SK-N-SH (cell line): ENCODE data around the gene PLEKHF1. TPM values are rescaled to one million over a fixed set of nuclear protein-coding genes. Genes with fewer than 3 reads are reported as not detected.

Source experiments
- CTCF ChIA-PET: fragments of 300-600, 350-600 bp; formaldehyde crosslinking; extraction: SDS; loops from one replicate; lab custom pipeline; 2021; lab: Yijun Ruan, JAX
- POLR2A ChIA-PET: fragments of 350-600 bp; sonication (Branson Sonifier 250); formaldehyde crosslinking; extraction: SDS; loops from one replicate; lab custom pipeline; 2020; ENCODE audit warnings: antibody characterized with exemption, inconsistent platforms; lab: Yijun Ruan, JAX
- DNase-seq: peaks from one replicate; pipeline ENCODE4 v3.0.0; 2012
- H2AFZ ChIP-seq: fragments of 200-600 bp; sonication (generic); 2 replicates; pipeline ENCODE4 v1.8.1; 2016; ENCODE audit warnings: antibody characterized with exemption, mild to moderate bottlenecking, low read depth
- H3F3A ChIP-seq: fragments of 200-600 bp; sonication (generic); replicated peaks from 2 replicates; pipeline ENCODE3; 2016; ENCODE audit warnings: antibody characterized with exemption, mild to moderate bottlenecking; ENCODE audit not compliant: insufficient read depth
- H3K27ac ChIP-seq, 2 experiments: fragments of 200-500 bp in 1 of 2; fragments of 200-600 bp in 1 of 2; sonication (Bioruptor generic) in 1 of 2; sonication (generic), shearing (Covaris generic) in 1 of 2; 2 replicates each; pipeline versions ENCODE4 v1.5.1 to v1.6.1; 2014 to 2016; ENCODE audit warnings: low read depth in 2 of 2, inconsistent platforms in 1 of 2, low read length in 1 of 2, mild to moderate bottlenecking in 1 of 2, mixed read lengths in 1 of 2
- H3K27me3 ChIP-seq: fragments of 200-600 bp; sonication (generic), shearing (Covaris generic); 2 replicates; pipeline ENCODE4 v1.6.1; 2016; ENCODE audit warnings: mixed run types; ENCODE audit not compliant: insufficient read depth
- H3K36me3 ChIP-seq, 2 experiments: fragments of 200-500 bp in 1 of 2; fragments of 200-600 bp in 1 of 2; sonication (Bioruptor generic) in 1 of 2; sonication (generic) in 1 of 2; replicated peaks in 1 of 2; 2 replicates each; pipeline versions ENCODE3 to v1.5.1; 2014 to 2016; ENCODE audit warnings: low read length in 1 of 2, mild to moderate bottlenecking in 1 of 2; ENCODE audit not compliant: insufficient read depth in 2 of 2, control insufficient read depth in 1 of 2
- H3K4me1 ChIP-seq, 2 experiments: fragments of 200-500 bp in 1 of 2; fragments of 200-600 bp in 1 of 2; sonication (Bioruptor generic) in 1 of 2; sonication (generic), shearing (Covaris generic) in 1 of 2; 2 replicates each; pipeline versions ENCODE4 v1.5.1 to v1.6.1; 2014 to 2016; ENCODE audit warnings: low read depth in 1 of 2, low read length in 1 of 2, mixed run types in 1 of 2; ENCODE audit not compliant: insufficient read depth in 2 of 2, control insufficient read depth in 1 of 2
- H3K4me2 ChIP-seq: fragments of 200-600 bp; sonication (generic), shearing (Covaris generic); 2 replicates; pipeline ENCODE4 v1.6.1; 2017; ENCODE audit warnings: mixed run types
- H3K4me3 ChIP-seq, 2 experiments: fragments of 200-500 bp in 1 of 2; fragments of 200-600 bp in 1 of 2; sonication (Bioruptor generic) in 1 of 2; sonication (generic), shearing (Covaris generic) in 1 of 2; 2 replicates each; pipeline versions ENCODE4 v1.5.1 to v1.8.1; 2014 to 2016; ENCODE audit warnings: low read depth in 2 of 2, inconsistent platforms in 1 of 2, low read length in 1 of 2, mild to moderate bottlenecking in 1 of 2, mixed read lengths in 1 of 2, moderate library complexity in 1 of 2
- H3K79me2 ChIP-seq: fragments of 200-600 bp; sonication (generic); 2 replicates; pipeline ENCODE4 v1.8.1; 2017; ENCODE audit warnings: mild to moderate bottlenecking; ENCODE audit not compliant: insufficient read depth
- H3K9ac ChIP-seq: fragments of 200-600 bp; sonication (generic); 2 replicates; pipeline ENCODE4 v1.6.1; 2017; ENCODE audit warnings: mixed run types
- H3K9me2 ChIP-seq: fragments of 200-600 bp; sonication (generic); 2 replicates; pipeline ENCODE4 v1.6.1; 2017; ENCODE audit warnings: mixed run types
- H3K9me3 ChIP-seq: fragments of 200-600 bp; sonication (generic); 2 replicates; pipeline ENCODE4 v1.6.1; 2017; ENCODE audit warnings: mixed run types, mild to moderate bottlenecking, moderate library complexity
- H4K20me1 ChIP-seq: fragments of 200-600 bp; sonication (generic); 2 replicates; pipeline ENCODE4 v1.6.1; 2017; ENCODE audit warnings: mild to moderate bottlenecking, mixed run types; ENCODE audit not compliant: insufficient read depth
- CHD2 ChIP-seq: fragments of 150-350 bp; IDR thresholded peaks from 2 replicates; pipeline ENCODE4 v1.6.1; 2018; ENCODE audit warnings: low read length; ENCODE audit not compliant: partially characterized antibody
- ELF1 ChIP-seq: IDR thresholded peaks from 2 replicates; pipeline ENCODE4 v1.4.0; 2012
- EP300 ChIP-seq, 2 experiments: IDR thresholded peaks; 2 replicates each; pipeline versions ENCODE4 v1.4.0 to v1.6.1; 2012; ENCODE audit warnings: borderline replicate concordance in 1 of 2, low read depth in 1 of 2, low read length in 1 of 2
- FOXJ3 ChIP-seq: sonication (generic); formaldehyde crosslinking; IDR thresholded peaks from 2 replicates; pipeline ENCODE4 v1.5.1; 2020; ENCODE audit warnings: mild to moderate bottlenecking, missing genetic modification reagents
- FOXM1 ChIP-seq: IDR thresholded peaks from 2 replicates; pipeline ENCODE4 v1.4.0; 2012; ENCODE audit warnings: low read depth, mild to moderate bottlenecking
- GABPA ChIP-seq: IDR thresholded peaks from 2 replicates; pipeline ENCODE4 v1.4.0; 2012; ENCODE audit warnings: low read depth, mild to moderate bottlenecking
- GATA2 ChIP-seq: sonication (generic); formaldehyde crosslinking; IDR thresholded peaks from 2 replicates; pipeline ENCODE4 v1.5.0; 2020; ENCODE audit warnings: mild to moderate bottlenecking, missing genetic modification reagents
- MEF2A ChIP-seq: IDR thresholded peaks from 2 replicates; pipeline ENCODE4 v1.4.0; 2012; ENCODE audit warnings: low read depth, borderline replicate concordance
- MXI1 ChIP-seq: IDR thresholded peaks from 2 replicates; pipeline ENCODE4 v1.6.1; 2012; ENCODE audit warnings: mild to moderate bottlenecking, low read depth, low read length, improper control_type of control experiment
- NRF1 ChIP-seq: IDR thresholded peaks from 2 replicates; pipeline ENCODE4 v1.6.1; 2012; ENCODE audit warnings: low read depth, mild to moderate bottlenecking, low read length
- POLR2AphosphoS5 ChIP-seq: IDR thresholded peaks from 2 replicates; pipeline ENCODE4 v1.6.1; 2012; ENCODE audit warnings: low read depth, low read length
- RAD21 ChIP-seq: IDR thresholded peaks from 2 replicates; pipeline ENCODE4 v1.6.1; 2012; ENCODE audit warnings: mild to moderate bottlenecking, low read length
- RCOR1 ChIP-seq: fragments of 150-350 bp; IDR thresholded peaks from 2 replicates; pipeline ENCODE4 v1.6.1; 2017; ENCODE audit warnings: antibody characterized with exemption, low read length
- RXRA ChIP-seq: IDR thresholded peaks from 2 replicates; pipeline ENCODE4 v1.4.0; 2012; ENCODE audit warnings: low read depth, mild to moderate bottlenecking, borderline replicate concordance
- SMC3 ChIP-seq: IDR thresholded peaks from 2 replicates; pipeline ENCODE4 v1.6.1; 2012; ENCODE audit warnings: low read depth, low read length, improper control_type of control experiment
- TEAD4 ChIP-seq: IDR thresholded peaks from 2 replicates; pipeline ENCODE4 v1.4.0; 2012; ENCODE audit warnings: mild to moderate bottlenecking, borderline replicate concordance; ENCODE audit not compliant: insufficient read depth
- YY1 ChIP-seq: IDR thresholded peaks from 2 replicates; pipeline ENCODE4 v1.4.0; 2012; ENCODE audit warnings: low read depth, mild to moderate bottlenecking
- WGBS: methylation state at CpG from one replicate; pipeline ENCODE4 v1.1.6; 2017; ENCODE audit warnings: low lambda C conversion rate; 5-methylcytosine and 5-hydroxymethylcytosine counted together
- polyA plus RNA-seq, 3 experiments: library from polyadenylated mRNA; depleted of rRNA; stranded (reverse); fragments of >200 nt; gene quantifications; 2 replicates each; pipeline ENCODE4 v1.2.3, GENCODE V29; 2012
- TF ChIP-seq, protein P1 (sequence below): fragments of 200-600 bp; sonication (generic); IDR thresholded peaks from 2 replicates; pipeline ENCODE4 v1.6.1; 2017; ENCODE audit warnings: antibody characterized with exemption, mild to moderate bottlenecking, moderate library complexity
- TF ChIP-seq, protein P2 (sequence below): IDR thresholded peaks from 2 replicates; pipeline ENCODE4 v1.4.0; 2012; ENCODE audit warnings: low read depth, borderline replicate concordance
- TF ChIP-seq, protein P3 (sequence below): IDR thresholded peaks from 2 replicates; pipeline ENCODE4 v1.4.0; 2012; ENCODE audit warnings: low read depth

PLEKHF1 gene
- polyA plus RNA-seq, 1 of the 3 experiments (the other 2 are of a cell fraction), result 3.9 TPM

DNA sequence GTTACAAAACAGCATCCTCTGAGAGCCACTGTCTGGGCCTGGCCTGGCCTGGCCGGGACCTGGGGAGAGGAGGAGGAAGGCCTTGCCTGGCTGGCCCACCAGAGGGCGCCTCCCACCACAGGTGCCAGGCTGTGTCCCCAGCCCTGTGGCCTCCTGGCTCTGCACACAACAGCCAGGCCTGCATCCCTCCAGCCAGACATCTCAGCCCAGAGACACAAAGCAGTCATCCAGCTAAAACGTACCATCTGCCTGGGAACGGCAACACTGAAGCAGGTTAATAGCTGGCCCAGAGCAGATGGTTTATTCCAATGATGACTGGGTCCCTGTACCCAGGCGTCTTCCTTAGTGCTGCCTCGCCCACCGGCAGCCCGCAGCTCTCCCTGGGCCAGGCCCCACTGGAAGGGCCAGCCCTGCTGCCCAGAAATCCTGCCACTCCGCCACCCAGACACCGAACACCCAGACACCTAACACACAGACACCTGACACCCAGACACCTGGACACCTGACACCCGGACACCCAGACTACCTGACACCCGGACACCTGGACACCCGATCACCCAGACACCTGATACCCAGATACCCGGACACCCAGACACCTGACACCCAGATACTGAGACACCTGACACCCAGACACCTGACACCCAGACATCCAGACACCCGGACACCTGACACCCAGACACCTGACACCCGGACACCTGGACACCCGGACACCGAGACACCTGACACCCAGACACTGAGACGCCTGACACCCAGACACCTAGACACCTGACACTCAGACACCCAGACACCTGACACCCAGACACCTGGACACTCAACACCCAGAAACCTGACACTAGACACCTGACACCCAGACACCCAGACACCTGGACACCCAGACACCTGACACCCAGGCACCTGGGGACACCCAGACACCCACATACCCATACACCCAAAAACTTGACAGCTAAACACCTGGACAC lies 29.7 kb downstream of the PLEKHF1 start:
- 0 out of 2 replicates have a peak, but pooled peaks cover 2% of the 10 kb centered on the region for H4K20me1 ChIP-seq
- H3K9me2 ChIP-seq, result no peaks in the 10 kb centered on the region
- POLR2A ChIA-PET, result interaction anchor here (1.1 to 1.7 kb wide), 3 partner anchors 16 to 33 kb away, joined by 3 to 15 read pairs (median 3); partner anchors contain the start of gene C19orf12
- CTCF ChIA-PET, result interaction anchor here (0.6 to 3.1 kb wide), 31 partner anchors 9 to 272 kb away, joined by 3 to 104 read pairs (median 5); partner anchors contain the start of genes C19orf12 and PLEKHF1
- H3K9ac ChIP-seq, result no peak overlapping the region
- no peak overlapping the region for H2AFZ ChIP-seq
- H3F3A ChIP-seq, result peaks cover 2% of the 10 kb centered on the region
- H3K27me3 ChIP-seq, result no peaks in the 10 kb centered on the region
- no peak overlapping the region for H3K4me2 ChIP-seq
- no peaks in the 10 kb centered on the region for H3K36me3 ChIP-seq
- no peaks in the 10 kb centered on the region for H3K9me3 ChIP-seq
- WGBS, result 56% methylated on average over 14 of the region's 19 CpGs
- peaks cover 0 to 7% of the 10 kb centered on the region in 2 experiments; a peak in 1 of 4 replicates for H3K4me1 ChIP-seq
- TF ChIP-seq GATA2 (CRISPR knock-in tag), result no peak
- no peak for TF ChIP-seq FOXM1
- TF ChIP-seq EP300 (IDR thresholded peaks at IDR 0.05; ENCODE audit: borderline replicate concordance in 1 of 2, low read depth in 1 of 2, low read length in 1 of 2), result peak in 1 of 2 experiments; percentile 7; a peak in 1 of 4 replicates
- peak; percentile 70 for TF ChIP-seq CHD2
- TF ChIP-seq MXI1, result peak; percentile 75
- TF ChIP-seq FOXJ3 (CRISPR knock-in tag), result peak; percentile 21; the same call in 1 of the 2 replicates
- no peak for TF ChIP-seq POLR2AphosphoS5
- TF ChIP-seq RCOR1, result peak; percentile 64; the same call in 1 of the 2 replicates
- TF ChIP-seq, protein P1, sequence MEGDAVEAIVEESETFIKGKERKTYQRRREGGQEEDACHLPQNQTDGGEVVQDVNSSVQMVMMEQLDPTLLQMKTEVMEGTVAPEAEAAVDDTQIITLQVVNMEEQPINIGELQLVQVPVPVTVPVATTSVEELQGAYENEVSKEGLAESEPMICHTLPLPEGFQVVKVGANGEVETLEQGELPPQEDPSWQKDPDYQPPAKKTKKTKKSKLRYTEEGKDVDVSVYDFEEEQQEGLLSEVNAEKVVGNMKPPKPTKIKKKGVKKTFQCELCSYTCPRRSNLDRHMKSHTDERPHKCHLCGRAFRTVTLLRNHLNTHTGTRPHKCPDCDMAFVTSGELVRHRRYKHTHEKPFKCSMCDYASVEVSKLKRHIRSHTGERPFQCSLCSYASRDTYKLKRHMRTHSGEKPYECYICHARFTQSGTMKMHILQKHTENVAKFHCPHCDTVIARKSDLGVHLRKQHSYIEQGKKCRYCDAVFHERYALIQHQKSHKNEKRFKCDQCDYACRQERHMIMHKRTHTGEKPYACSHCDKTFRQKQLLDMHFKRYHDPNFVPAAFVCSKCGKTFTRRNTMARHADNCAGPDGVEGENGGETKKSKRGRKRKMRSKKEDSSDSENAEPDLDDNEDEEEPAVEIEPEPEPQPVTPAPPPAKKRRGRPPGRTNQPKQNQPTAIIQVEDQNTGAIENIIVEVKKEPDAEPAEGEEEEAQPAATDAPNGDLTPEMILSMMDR, result peak; percentile 82
- peak; percentile 85 for TF ChIP-seq RAD21
- peak; percentile 85 for TF ChIP-seq SMC3
- DNase-seq, result peak; percentile 92
- peak overlapping the region in 1 of 2 experiments; percentile 12; a peak in 1 of 4 replicates for H3K27ac ChIP-seq
- no peak overlapping the region; a peak in 1 of 4 replicates for H3K4me3 ChIP-seq
- H3K79me2 ChIP-seq, result no peaks in the 10 kb centered on the region

GRCh38 chr19:29695765-29696564 lies 30.7 kb downstream of the PLEKHF1 start:
- no peaks in the 10 kb centered on the region for H3K9me2 ChIP-seq
- peaks cover 2% of the 10 kb centered on the region for H3F3A ChIP-seq
- no peak overlapping the region for H2AFZ ChIP-seq
- no peak overlapping the region for H3K4me2 ChIP-seq
- no peak overlapping the region for H3K4me3 ChIP-seq
- 0 out of 2 replicates have a peak, but pooled peaks cover 2% of the 10 kb centered on the region for H4K20me1 ChIP-seq
- H3K27me3 ChIP-seq, result no peaks in the 10 kb centered on the region
- H3K79me2 ChIP-seq, result no peaks in the 10 kb centered on the region
- no peaks in the 10 kb centered on the region for H3K36me3 ChIP-seq
- no peak overlapping the region for H3K27ac ChIP-seq
- no peak for DNase-seq
- ChIA-PET CTCF (interaction anchor here (1.0 to 3.1 kb wide), 2 partner anchors 18 to 20 kb away, joined by 3 to 104 read pairs; partner anchors contain the start of gene C19orf12), POLR2A (no interaction called here)
- no peak overlapping the region for H3K9ac ChIP-seq
- 41% methylated on average over 5 of the region's 6 CpGs for WGBS
- H3K9me3 ChIP-seq, result no peaks in the 10 kb centered on the region
- peaks cover 0 to 7% of the 10 kb centered on the region in 2 experiments; a peak in 1 of 4 replicates for H3K4me1 ChIP-seq
- TF ChIP-seq TEAD4, result no peak
- no peak for TF ChIP-seq GABPA
- TF ChIP-seq RXRA, result no peak
- TF ChIP-seq RAD21, result no peak
- TF ChIP-seq NRF1, result no peak
- TF ChIP-seq MXI1, result no peak
- no peak for TF ChIP-seq EP300 (IDR thresholded peaks at IDR 0.05; ENCODE audit: borderline replicate concordance in 1 of 2, low read depth in 1 of 2, low read length in 1 of 2)
- no peak for TF ChIP-seq MEF2A
- no peak for TF ChIP-seq CHD2
- no peak for TF ChIP-seq YY1
- TF ChIP-seq, protein P2, sequence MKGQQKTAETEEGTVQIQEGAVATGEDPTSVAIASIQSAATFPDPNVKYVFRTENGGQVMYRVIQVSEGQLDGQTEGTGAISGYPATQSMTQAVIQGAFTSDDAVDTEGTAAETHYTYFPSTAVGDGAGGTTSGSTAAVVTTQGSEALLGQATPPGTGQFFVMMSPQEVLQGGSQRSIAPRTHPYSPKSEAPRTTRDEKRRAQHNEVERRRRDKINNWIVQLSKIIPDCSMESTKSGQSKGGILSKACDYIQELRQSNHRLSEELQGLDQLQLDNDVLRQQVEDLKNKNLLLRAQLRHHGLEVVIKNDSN, result no peak
- TF ChIP-seq, protein P3, sequence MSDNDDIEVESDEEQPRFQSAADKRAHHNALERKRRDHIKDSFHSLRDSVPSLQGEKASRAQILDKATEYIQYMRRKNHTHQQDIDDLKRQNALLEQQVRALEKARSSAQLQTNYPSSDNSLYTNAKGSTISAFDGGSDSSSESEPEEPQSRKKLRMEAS, result no peak
- TF ChIP-seq GATA2 (CRISPR knock-in tag), result no peak
- TF ChIP-seq POLR2AphosphoS5, result no peak
- no peak for TF ChIP-seq ELF1
